ENCODE measurements around the gene EEFSEC. TPM values are rescaled to one million over a fixed set of nuclear protein-coding genes. Genes with fewer than 3 reads are reported as not detected.
A peak's percentile ranks its signal among the peaks of the same experiment; 100 is the strongest.

Gene EEFSEC
- total RNA-seq, 3 donors from 2014 or later, result 9.7 to 10.9 (median 10.8) TPM

- DNase-seq, result no peak
- H3K4me3 ChIP-seq, result no peak overlapping the region
- no peak for ATAC-seq
- H3K4me1 ChIP-seq (ENCODE audit: low read depth), result no peaks in the 10 kb centered on the region
- intact Hi-C loops (cut with DNase I, micrococcal nuclease), result no loop called here
- H3K9me3 ChIP-seq, result no peaks in the 10 kb centered on the region
- TF ChIP-seq CTCF (IDR thresholded peaks at IDR 0.05), result no peak
- H3K36me3 ChIP-seq (ENCODE audit: low read depth), result no peaks in the 10 kb centered on the region
These were observed 92.2 kb downstream of the EEFSEC start for GRCh38 chr3:128245460-128245859.

DNA sequence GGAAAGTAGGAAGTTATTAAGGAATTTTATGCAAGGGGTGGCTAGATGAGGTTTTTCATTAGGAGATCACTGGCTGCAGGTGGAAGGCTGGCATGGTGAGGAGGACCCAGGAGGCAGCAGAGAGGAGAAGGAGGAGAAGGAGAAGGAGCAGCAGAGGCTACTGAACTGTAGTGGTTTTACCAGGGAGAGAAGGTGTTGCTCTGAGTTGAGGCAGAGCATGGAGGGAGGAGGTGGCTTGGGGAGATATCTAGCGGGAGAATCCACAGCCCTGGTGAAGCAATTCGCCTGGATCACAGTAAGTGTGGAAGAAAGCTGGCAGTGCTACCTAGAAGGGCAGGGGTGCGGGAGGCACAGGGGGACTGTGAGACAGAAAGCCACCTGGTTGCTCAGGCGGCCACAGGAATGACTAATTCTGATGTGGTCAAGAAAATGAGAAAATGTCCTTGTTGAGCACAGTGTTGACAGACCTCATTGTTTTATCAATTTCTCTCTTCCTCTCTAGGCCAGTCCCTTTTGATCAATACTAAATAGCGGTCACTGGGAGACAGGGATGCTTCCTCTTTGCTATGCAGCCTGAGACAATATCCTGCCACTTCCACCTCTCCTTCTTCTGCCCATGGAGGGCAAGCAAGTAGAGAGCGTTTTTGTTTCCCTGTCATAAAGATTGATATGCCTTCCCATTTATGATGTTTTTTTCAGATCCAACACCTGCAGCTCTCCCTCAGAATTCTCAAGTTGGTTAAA is 94.6 kb downstream of the EEFSEC start:
- no peaks in the 10 kb centered on the region for H3K9me3 ChIP-seq
- DNase-seq (no peak), ATAC-seq (no peak)
- intact Hi-C loops (cut with DNase I, micrococcal nuclease), result no loop called here
- H3K4me3 ChIP-seq, result no peak overlapping the region
- no peaks in the 10 kb centered on the region for H3K36me3 ChIP-seq (ENCODE audit: low read depth)
- no peak for TF ChIP-seq CTCF (IDR thresholded peaks at IDR 0.05)
- no peaks in the 10 kb centered on the region for H3K4me1 ChIP-seq (ENCODE audit: low read depth)

DNA sequence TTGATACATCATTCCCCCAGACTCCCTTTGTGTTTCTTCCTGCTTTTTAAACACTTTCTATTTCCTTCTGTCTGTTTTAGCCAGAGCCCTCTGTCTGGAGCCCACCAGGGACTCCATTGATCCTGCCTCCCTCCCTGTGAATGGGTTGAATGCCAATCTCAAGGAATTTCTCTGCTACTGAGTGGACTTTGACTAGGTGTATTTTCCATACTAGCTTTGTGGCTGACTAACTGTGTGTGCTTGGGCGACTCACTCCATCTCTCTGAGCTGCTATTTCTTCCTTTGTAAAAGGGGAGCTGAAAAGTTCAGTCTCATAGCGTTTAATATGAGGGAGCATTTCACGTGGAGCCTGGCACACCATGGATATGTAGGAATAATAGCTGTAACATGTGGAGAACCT is 98.8 kb downstream of the EEFSEC start:
- no peak for TF ChIP-seq CTCF (IDR thresholded peaks at IDR 0.05)
- Histone ChIP-seq H3K9me3 (no peaks in the 10 kb centered on the region), H3K4me1 (ENCODE audit: low read depth) (peaks cover 5% of the 10 kb centered on the region), H3K36me3 (ENCODE audit: low read depth) (no peaks in the 10 kb centered on the region), H3K4me3 (no peak overlapping the region)
- ATAC-seq (no peak), DNase-seq (no peak)
- intact Hi-C loops (cut with DNase I, micrococcal nuclease), result no loop called here

- TF ChIP-seq CTCF (IDR thresholded peaks at IDR 0.05), result no peak
- ATAC-seq, result peak; percentile 77
- H3K36me3 ChIP-seq (ENCODE audit: low read depth), result no peaks in the 10 kb centered on the region
- H3K4me3 ChIP-seq, result no peak overlapping the region
- no peaks in the 10 kb centered on the region for H3K9me3 ChIP-seq
- intact Hi-C loops (cut with DNase I, micrococcal nuclease), result no loop called here
- no peak for DNase-seq
- peaks cover 10% of the 10 kb centered on the region for H3K4me1 ChIP-seq (ENCODE audit: low read depth)
These were observed 99.9 kb downstream of the EEFSEC start for GRCh38 chr3:128253150-128253549.

DNA sequence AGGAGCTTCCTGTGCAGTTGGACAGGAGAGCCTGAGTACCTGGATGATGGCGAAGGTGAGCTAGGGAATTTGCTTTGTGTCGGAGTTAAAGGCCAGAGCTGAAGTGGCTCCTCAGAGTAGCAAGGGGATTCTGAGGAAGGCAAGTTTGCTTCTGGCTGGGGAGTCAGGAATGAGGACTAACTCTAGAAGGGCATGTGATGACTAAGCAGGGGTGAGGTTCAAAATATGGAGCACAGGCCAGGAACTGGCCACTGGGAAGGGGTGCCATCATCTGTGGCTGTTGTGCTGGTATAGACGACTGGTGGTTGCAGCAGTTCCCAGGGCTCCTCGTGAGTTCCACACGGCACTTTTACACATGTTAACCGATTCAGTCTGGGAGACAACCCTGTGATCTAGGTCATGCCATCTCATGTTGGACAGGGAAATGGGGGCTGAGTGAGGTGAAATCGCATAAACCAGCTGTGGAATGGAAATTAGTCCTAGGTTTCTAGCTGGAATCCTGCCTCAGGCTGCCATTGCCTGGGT is 100.8 kb downstream of the EEFSEC start:
- Histone ChIP-seq H3K4me3 (no peak overlapping the region), H3K9me3 (peaks cover 2% of the 10 kb centered on the region), H3K4me1 (ENCODE audit: low read depth) (peaks cover 10% of the 10 kb centered on the region), H3K36me3 (ENCODE audit: low read depth) (no peaks in the 10 kb centered on the region)
- DNase-seq (no peak), ATAC-seq (no peak)
- TF ChIP-seq CTCF (IDR thresholded peaks at IDR 0.05), result no peak
- intact Hi-C loops (cut with DNase I, micrococcal nuclease), result no loop called here

Measured in mucosa of descending colon (tissue), 3 donors.